CD4-positive, alpha-beta T cell treated with Interleukin-2 at 100 ng/mL for 4 hours (primary cell): Measurements from ENCODE around the gene CPT2.

Source experiments
- DNase-seq: peaks from one replicate; pipeline ENCODE4 v3.0.0-alpha.2; 2020; ENCODE audit warnings: low spot score

The CPT2 gene

GRCh38 chr1:53196485-53197290 is at the start of gene CPT2:
CPT2 (plus strand) TSS chr1:53196824; CDS start chr1:53196944, 120 bp downstream.
- DNase-seq = peak; percentile 89

- no peak for DNase-seq
These were observed 49.5 kb upstream of the CPT2 start for GRCh38 chr1:53147174-53147573.

- no peak for DNase-seq
These were observed 48.5 kb upstream of the CPT2 start for GRCh38 chr1:53148123-53148522.

GRCh38 chr1:53153752-53154151 is 42.9 kb upstream of the CPT2 start:
- no peak for DNase-seq

GRCh38 chr1:53154859-53155438 is 41.7 kb upstream of the CPT2 start:
- DNase-seq = no peak

- DNase-seq = no peak
These were observed 41.1 kb upstream of the CPT2 start for GRCh38 chr1:53155534-53155933.

GRCh38 chr1:53155945-53156344 is 40.7 kb upstream of the CPT2 start:
- no peak for DNase-seq

- no peak for DNase-seq
These were observed 39.8 kb upstream of the CPT2 start for GRCh38 chr1:53156783-53157182.

- no peak for DNase-seq
These were observed 37.7 kb upstream of the CPT2 start for GRCh38 chr1:53158900-53159299.

- DNase-seq = no peak
These were observed 35.7 kb upstream of the CPT2 start for GRCh38 chr1:53160924-53161378.

GRCh38 chr1:53162621-53163020 is 34.0 kb upstream of the CPT2 start:
- DNase-seq = no peak

- DNase-seq = no peak
These were observed 33.3 kb upstream of the CPT2 start for GRCh38 chr1:53163291-53163768.

- no peak for DNase-seq
These were observed 31.1 kb upstream of the CPT2 start for GRCh38 chr1:53165408-53165961.

- DNase-seq = no peak
These were observed 30.3 kb upstream of the CPT2 start for GRCh38 chr1:53166366-53166765.

GRCh38 chr1:53166912-53167311 is 29.7 kb upstream of the CPT2 start:
- no peak for DNase-seq

- DNase-seq = peak; percentile 3
These were observed 24.0 kb upstream of the CPT2 start for GRCh38 chr1:53172426-53173128.

- DNase-seq = no peak
These were observed 21.4 kb upstream of the CPT2 start for GRCh38 chr1:53174971-53175913.

GRCh38 chr1:53176452-53177208 is 20.0 kb upstream of the CPT2 start:
- no peak for DNase-seq

GRCh38 chr1:53180226-53180625 is 16.4 kb upstream of the CPT2 start:
- DNase-seq = no peak

GRCh38 chr1:53180951-53181350 is 15.7 kb upstream of the CPT2 start:
- no peak for DNase-seq
